ENCODE results near the gene ITPR1.

- no peak for TF ChIP-seq BACH2 (CRISPR knock-in tag; IDR thresholded peaks at IDR 0.05; ENCODE audit: borderline replicate concordance)
- no peak for TF ChIP-seq ARNTL (CRISPR knock-in tag; IDR thresholded peaks at IDR 0.05; ENCODE audit: borderline replicate concordance, low read depth)
- no peak for TF ChIP-seq TOX (CRISPR knock-in tag; IDR thresholded peaks at IDR 0.05; ENCODE audit: borderline replicate concordance)
- TF ChIP-seq PATZ1 (CRISPR knock-in tag; IDR thresholded peaks at IDR 0.05; ENCODE audit: borderline replicate concordance) = no peak
- TF ChIP-seq GLIS3 (CRISPR knock-in tag; IDR thresholded peaks at IDR 0.05) = no peak
- no peak for TF ChIP-seq CSDC2 (CRISPR knock-in tag; IDR thresholded peaks at IDR 0.05)
- no peak for TF ChIP-seq CSRNP3 (CRISPR knock-in tag; IDR thresholded peaks at IDR 0.05)
- no peak for TF ChIP-seq TSHZ2 (CRISPR knock-in tag; IDR thresholded peaks at IDR 0.05)
- TF ChIP-seq PPARA (CRISPR knock-in tag; IDR thresholded peaks at IDR 0.05; ENCODE audit: borderline replicate concordance) = no peak
- TF ChIP-seq SNAI2 (CRISPR knock-in tag; IDR thresholded peaks at IDR 0.05) = no peak
- no peak for TF ChIP-seq ZFP30 (CRISPR knock-in tag; IDR thresholded peaks at IDR 0.05)
- TF ChIP-seq ISL1 (CRISPR knock-in tag; IDR thresholded peaks at IDR 0.05) = no peak
- no peak for TF ChIP-seq CREB5 (CRISPR knock-in tag; IDR thresholded peaks at IDR 0.05; ENCODE audit: low read depth)
- TF ChIP-seq ZNF8 (CRISPR knock-in tag; IDR thresholded peaks at IDR 0.05) = no peak
These were observed 227.3 kb downstream of the ITPR1 start for GRCh38 chr3:4720316-4721075.

All from SK-N-SH treated with all-trans-retinoic acid at 6 μM for 48 hours (cell line).